ENCODE results near the gene SP140L. TPM values are rescaled to one million over a fixed set of nuclear protein-coding genes. Genes with fewer than 3 reads are reported as not detected.
"Not testable (repeated sequence)": the region's sequence is repeated elsewhere in the genome, so short reads cannot be mapped to it uniquely, and the experiment has no call there.

The SP140L gene
- total RNA-seq, 2 donors from 2014 or later = 3.6 to 15.2 TPM

GRCh38 chr2:230328155-230328458 is 1.1 kb downstream of the SP140L start:
- TF ChIP-seq POLR2A (IDR thresholded peaks at IDR 0.05) (no peak), POLR2AphosphoS5 (IDR thresholded peaks at IDR 0.05) (no peak)
- TF ChIP-seq, protein P1, sequence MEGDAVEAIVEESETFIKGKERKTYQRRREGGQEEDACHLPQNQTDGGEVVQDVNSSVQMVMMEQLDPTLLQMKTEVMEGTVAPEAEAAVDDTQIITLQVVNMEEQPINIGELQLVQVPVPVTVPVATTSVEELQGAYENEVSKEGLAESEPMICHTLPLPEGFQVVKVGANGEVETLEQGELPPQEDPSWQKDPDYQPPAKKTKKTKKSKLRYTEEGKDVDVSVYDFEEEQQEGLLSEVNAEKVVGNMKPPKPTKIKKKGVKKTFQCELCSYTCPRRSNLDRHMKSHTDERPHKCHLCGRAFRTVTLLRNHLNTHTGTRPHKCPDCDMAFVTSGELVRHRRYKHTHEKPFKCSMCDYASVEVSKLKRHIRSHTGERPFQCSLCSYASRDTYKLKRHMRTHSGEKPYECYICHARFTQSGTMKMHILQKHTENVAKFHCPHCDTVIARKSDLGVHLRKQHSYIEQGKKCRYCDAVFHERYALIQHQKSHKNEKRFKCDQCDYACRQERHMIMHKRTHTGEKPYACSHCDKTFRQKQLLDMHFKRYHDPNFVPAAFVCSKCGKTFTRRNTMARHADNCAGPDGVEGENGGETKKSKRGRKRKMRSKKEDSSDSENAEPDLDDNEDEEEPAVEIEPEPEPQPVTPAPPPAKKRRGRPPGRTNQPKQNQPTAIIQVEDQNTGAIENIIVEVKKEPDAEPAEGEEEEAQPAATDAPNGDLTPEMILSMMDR (IDR thresholded peaks at IDR 0.05) = no peak
- H3K36me3 ChIP-seq = no peaks in the 10 kb centered on the region
- peak overlapping the region in 1 of 2 donors; percentile 68 for H3K27ac ChIP-seq
- no peaks in the 10 kb centered on the region for H3K4me1 ChIP-seq (replicated peaks)
- no peaks in the 10 kb centered on the region for H3K27me3 ChIP-seq (replicated peaks; ENCODE audit: insufficient read depth)
- intact Hi-C loops (cut with DNase I) = no loop called here
- H3K9me3 ChIP-seq = no peaks in the 10 kb centered on the region
- no peak for DNase-seq (ENCODE audit: low spot score)
- no peak overlapping the region for H3K4me3 ChIP-seq
- 93% methylated on average over 8 of the region's 8 CpGs for WGBS

GRCh38 chr2:230329946-230330605 is 3.1 kb downstream of the SP140L start:
- no peaks in the 10 kb centered on the region for H3K36me3 ChIP-seq
- no peak overlapping the region for H3K4me3 ChIP-seq
- no peaks in the 10 kb centered on the region for H3K27me3 ChIP-seq (replicated peaks; ENCODE audit: insufficient read depth)
- TF ChIP-seq, protein P1 (IDR thresholded peaks at IDR 0.05) = no peak
- TF ChIP-seq POLR2A (IDR thresholded peaks at IDR 0.05) = no peak
- TF ChIP-seq POLR2AphosphoS5 (IDR thresholded peaks at IDR 0.05) = no peak
- no peak for DNase-seq (ENCODE audit: low spot score)
- intact Hi-C loops (cut with DNase I) = no loop called here
- 86% methylated on average over 7 of the region's 7 CpGs for WGBS
- H3K9me3 ChIP-seq = no peaks in the 10 kb centered on the region
- no peaks in the 10 kb centered on the region for H3K4me1 ChIP-seq (replicated peaks)
- no peak overlapping the region for H3K27ac ChIP-seq

GRCh38 chr2:230330725-230331124 is 3.7 kb downstream of the SP140L start:
- no peak overlapping the region for H3K4me3 ChIP-seq
- H3K9me3 ChIP-seq = no peaks in the 10 kb centered on the region
- TF ChIP-seq, protein P1 (IDR thresholded peaks at IDR 0.05) = no peak
- TF ChIP-seq POLR2A (IDR thresholded peaks at IDR 0.05) (no peak), POLR2AphosphoS5 (IDR thresholded peaks at IDR 0.05) (no peak)
- no peaks in the 10 kb centered on the region for H3K27me3 ChIP-seq (replicated peaks; ENCODE audit: insufficient read depth)
- DNase-seq (ENCODE audit: low spot score) = no peak
- no peaks in the 10 kb centered on the region for H3K4me1 ChIP-seq (replicated peaks)
- H3K27ac ChIP-seq = no peak overlapping the region
- no peaks in the 10 kb centered on the region for H3K36me3 ChIP-seq
- intact Hi-C loops (cut with DNase I) = no loop called here
- WGBS = 91% methylated on average over 7 of the region's 7 CpGs

GRCh38 chr2:230335461-230335863 is 8.5 kb downstream of the SP140L start:
- no peaks in the 10 kb centered on the region for H3K4me1 ChIP-seq (replicated peaks)
- peak overlapping the region; percentile 13 to 25 for H3K27ac ChIP-seq
- TF ChIP-seq, protein P1 (IDR thresholded peaks at IDR 0.05) = no peak
- TF ChIP-seq POLR2AphosphoS5 (IDR thresholded peaks at IDR 0.05) (no peak), POLR2A (IDR thresholded peaks at IDR 0.05) (no peak)
- H3K36me3 ChIP-seq = no peaks in the 10 kb centered on the region
- no peak for DNase-seq (ENCODE audit: low spot score)
- intact Hi-C loops (cut with DNase I) = no loop called here
- whole genome bisulfite sequencing = 21% methylated on average over 3 of the region's 3 CpGs
- no peak overlapping the region for H3K4me3 ChIP-seq
- H3K9me3 ChIP-seq = no peaks in the 10 kb centered on the region
- H3K27me3 ChIP-seq (replicated peaks; ENCODE audit: insufficient read depth) = no peaks in the 10 kb centered on the region

- intact Hi-C loops (cut with DNase I) = no loop called here
- Histone ChIP-seq H3K9me3 (no peaks in the 10 kb centered on the region), H3K27me3 (replicated peaks; ENCODE audit: insufficient read depth) (no peaks in the 10 kb centered on the region), H3K27ac (peak overlapping the region; percentile 13 to 25), H3K4me3 (no peak overlapping the region), H3K36me3 (no peaks in the 10 kb centered on the region), H3K4me1 (replicated peaks) (no peaks in the 10 kb centered on the region)
- 63% methylated on average over 3 of the region's 3 CpGs for WGBS
- TF ChIP-seq POLR2AphosphoS5 (IDR thresholded peaks at IDR 0.05) (no peak), POLR2A (IDR thresholded peaks at IDR 0.05) (no peak)
- TF ChIP-seq, protein P1 (IDR thresholded peaks at IDR 0.05) = no peak
- DNase-seq (ENCODE audit: low spot score) = no peak
These were observed 9.0 kb downstream of the SP140L start for GRCh38 chr2:230335864-230336506.

GRCh38 chr2:230341936-230342528 is 15.0 kb downstream of the SP140L start:
- H3K27ac ChIP-seq; H3K4me3 ChIP-seq; H3K36me3 ChIP-seq; DNase-seq (ENCODE audit: low spot score); H3K4me1 ChIP-seq (replicated peaks); H3K9me3 ChIP-seq; intact Hi-C loops (cut with DNase I); H3K27me3 ChIP-seq (replicated peaks; ENCODE audit: insufficient read depth): not testable (repeated sequence)
- 89% methylated on average over 32 of the region's 33 CpGs for WGBS

DNA sequence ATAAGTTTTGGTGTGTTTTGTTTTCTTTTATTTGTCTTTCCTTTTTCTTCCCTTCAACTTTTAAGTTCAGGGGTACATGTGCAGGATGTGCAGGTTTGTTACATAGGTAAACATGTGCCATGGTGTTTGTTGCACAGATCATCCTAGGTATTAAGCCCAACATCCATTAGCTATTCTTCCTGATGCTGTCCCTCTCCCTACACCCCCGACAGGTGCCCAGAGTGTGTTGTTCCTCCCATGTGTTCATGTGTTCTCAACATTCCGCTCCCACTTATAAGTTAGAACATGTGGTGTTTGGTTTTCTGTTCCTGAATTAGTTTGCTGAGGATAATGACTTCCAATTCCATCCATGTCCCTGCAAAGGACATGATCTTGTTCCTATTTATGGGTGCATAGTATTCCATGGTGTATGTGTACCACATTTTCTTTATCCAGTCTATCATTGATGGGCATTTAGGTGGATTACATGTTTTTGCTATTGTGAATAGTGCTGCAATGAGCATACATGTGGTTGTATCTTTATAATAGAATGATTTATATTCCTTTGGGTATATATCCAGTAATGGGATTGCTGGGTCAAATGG is 16.1 kb downstream of the SP140L start:
- H3K36me3 ChIP-seq; H3K9me3 ChIP-seq; H3K27ac ChIP-seq; DNase-seq (ENCODE audit: low spot score); intact Hi-C loops (cut with DNase I); H3K27me3 ChIP-seq (replicated peaks; ENCODE audit: insufficient read depth); H3K4me1 ChIP-seq (replicated peaks); H3K4me3 ChIP-seq: not testable (repeated sequence)
- WGBS = 97% methylated on average over 2 of the region's 2 CpGs

Data from prostate gland (tissue), 2 donors.